Stimulated activated CD8-positive, alpha-beta memory T cell treated with anti-CD3 and anti-CD28 coated beads, Interleukin-12 subunit alpha, Interleukin-12 subunit beta, amount 100 ng/mL, for 4 hours (primary cell): ENCODE data around the gene NPAS2.

Source experiments
- DNase-seq: peaks from one replicate; pipeline ENCODE4 v3.0.0-alpha.2; 2020; ENCODE audit warnings: low read depth

The NPAS2 gene

DNA sequence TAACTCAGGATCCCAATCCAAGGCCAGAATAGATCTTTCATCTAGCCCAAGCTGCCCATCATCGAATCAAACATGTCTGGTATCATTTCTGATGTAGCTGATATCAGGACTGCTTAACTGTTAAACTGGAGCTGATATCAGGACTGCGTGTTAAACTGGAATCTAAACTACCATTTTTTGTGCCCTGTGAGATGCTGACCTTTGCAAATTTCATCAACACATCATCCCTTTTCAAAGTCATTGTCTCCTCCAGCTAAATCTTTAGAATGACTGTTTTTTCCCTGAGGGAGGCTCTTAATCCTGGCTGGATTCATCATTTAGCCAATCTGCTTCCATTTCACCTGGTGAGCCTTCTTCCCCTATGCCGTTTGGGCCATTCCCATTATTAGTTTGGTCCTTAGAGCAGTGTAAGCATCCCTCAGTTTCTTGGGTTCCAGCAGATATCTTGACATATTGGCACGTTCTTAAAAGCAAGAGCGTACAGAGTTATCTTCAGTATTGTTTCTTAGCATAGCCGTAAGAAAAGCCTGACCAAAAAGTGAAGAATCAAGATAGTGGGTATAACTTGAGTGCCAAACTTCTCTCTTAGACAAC lies 194.4 kb downstream of the NPAS2 start:
- no peak for DNase-seq

DNA sequence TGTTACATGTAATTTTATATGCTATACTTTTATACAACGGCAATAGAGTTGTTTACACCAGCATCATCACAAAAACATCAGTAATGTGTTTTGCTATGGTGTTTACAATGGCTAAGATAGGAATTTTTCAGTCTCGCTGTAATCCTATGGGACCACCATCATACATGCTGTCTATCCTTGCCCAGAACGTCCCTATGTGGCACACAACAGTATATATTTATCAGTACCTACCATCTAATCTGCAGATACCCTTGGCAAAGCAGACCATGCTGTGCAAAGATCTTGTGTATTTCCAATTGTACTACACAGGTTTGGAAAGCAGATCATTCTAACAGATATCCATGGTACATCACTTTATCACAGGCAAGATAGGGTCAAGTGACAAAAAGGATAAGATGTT lies 197.4 kb downstream of the NPAS2 start:
- no peak for DNase-seq

DNA sequence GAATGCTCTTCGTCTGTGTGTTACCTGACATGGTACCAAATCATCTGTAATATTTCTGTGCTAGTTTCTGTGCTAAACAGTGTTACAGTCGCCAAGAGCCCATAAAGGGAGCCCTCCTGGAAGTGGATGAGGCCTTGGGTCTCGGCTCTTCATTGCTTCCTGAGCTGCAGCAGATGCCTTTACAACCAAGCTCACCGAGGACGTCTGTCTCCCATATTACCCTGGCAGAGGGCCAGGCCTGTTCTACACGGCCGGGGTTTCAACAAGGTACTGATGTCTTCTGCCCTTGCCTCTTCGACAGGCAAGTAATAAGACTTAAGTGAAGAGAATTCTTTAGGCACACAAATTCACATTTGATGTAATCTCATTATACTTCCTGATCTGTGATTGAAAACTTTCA lies 199.0 kb downstream of the NPAS2 start:
- no peak for DNase-seq

DNA sequence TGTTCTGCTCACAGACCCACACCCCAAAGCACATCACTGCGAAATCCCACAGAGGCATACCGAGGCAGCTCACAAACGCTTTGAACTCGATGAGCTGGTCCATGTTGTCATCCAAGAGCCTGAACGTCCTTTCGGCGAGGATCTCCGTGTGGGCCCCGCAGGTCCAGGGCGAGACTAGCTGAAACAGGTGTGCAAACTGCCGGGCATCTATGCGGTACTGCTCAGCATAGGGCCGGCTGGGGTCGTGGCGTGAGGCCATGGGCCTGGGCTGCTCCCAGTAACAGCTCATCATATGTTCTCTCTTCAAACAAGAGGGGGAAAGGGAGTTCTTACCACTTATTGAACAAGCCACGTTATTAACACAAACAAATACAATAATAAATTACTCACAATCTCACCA lies 202.3 kb downstream of the NPAS2 start:
- DNase-seq = no peak

DNA sequence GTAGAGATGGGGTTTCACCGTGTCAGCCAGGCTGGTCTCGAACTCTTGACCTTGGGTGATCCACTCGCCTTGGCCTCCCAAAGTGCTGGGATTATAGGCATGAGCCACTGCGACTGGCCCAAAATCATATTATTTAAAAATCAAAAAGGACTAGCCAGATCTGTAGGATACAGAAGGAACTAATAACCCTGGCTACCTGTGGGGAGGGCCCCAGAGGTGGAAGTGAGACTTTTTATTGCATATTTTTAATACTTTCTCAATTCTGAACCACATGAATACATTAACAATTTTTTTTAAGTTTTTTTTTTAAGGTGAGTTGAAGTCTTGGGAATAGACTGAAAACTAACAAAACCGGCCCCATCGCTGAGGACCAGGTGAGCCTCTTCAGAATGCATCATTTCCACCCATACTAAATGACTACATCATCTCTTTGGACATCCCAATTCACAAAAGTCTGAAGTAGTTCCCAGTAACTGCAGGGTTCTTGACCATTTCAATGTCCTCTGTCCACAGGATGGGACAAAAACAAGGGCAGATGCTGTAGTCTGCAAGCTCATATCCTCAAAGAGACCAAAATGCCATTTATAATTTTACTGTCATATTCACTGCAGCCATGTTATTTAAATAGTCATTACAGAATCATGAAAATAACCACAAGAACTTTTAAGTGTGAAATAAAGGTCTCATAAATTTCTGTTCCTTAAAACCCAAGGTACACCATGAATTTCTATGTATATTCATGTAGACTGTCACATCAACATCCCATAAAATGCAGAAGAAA lies 203.6 kb downstream of the NPAS2 start:
- DNase-seq = no peak

DNA sequence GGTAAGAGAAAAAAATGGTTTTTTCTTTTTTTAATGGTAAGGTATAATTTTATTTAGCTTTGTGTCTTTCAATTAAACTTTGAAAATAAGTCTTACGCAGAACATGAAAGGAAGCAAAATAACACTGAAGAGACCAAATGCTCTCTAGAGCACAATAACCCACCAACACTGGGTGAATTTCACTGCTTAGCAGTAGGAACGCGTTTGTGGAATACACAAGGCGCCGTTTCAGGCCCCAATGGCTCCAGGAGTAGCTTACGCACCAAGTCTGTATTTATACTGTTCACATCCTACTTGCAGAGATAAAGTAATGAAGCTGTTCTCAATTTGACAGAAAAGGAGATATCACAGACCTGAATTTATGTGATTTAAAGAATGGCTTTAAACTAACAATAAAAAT lies 205.6 kb downstream of the NPAS2 start:
- DNase-seq = no peak

DNA sequence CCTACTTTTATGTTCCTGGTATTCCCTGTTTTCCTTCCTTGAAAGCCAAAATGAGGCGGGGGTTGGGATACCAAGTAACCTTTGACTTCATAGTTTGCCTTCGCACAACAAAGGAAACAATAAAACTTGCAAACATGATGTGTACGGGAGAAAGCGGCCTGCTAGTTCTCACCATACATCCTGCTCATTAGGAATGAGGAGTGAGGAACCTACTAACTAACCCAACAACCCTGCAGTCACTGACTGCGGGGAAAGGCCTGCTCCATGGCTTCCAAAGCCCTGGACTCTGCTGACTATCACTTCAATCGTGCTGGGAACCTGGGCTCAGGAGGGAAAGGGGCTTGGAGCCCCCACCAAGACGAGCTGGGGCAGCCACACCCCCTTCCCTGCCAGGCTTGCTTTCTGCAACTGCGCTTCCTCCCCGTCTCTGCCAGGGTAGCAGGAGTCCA lies 206.3 kb downstream of the NPAS2 start:
- DNase-seq = no peak

DNA sequence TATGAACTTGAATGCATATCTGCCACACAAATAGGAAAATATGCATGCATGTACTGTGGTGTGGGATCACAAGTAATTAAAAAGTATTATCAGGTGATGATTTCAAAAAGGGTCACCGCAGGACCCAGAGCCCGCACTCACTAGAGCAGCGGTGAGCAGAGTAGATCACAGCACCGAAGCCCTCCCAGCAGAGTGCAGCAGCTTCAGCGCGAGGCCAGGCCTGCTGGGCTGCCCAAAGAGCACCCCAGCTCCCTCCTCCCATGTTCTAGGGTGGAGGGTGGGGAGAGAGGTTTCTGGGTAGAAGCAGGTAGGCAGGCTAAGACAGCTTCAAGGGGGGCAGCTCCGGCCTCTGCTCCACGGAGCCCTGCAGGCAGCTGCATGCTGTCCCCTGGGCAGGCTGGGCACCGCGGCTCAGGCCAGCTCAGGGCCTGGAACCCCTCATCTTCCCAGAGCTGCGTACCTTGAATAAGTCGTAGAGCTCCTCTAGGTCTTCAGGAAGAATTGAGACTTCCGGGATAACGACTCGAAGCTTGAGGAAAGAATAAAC lies 207.1 kb downstream of the NPAS2 start:
- DNase-seq = no peak

DNA sequence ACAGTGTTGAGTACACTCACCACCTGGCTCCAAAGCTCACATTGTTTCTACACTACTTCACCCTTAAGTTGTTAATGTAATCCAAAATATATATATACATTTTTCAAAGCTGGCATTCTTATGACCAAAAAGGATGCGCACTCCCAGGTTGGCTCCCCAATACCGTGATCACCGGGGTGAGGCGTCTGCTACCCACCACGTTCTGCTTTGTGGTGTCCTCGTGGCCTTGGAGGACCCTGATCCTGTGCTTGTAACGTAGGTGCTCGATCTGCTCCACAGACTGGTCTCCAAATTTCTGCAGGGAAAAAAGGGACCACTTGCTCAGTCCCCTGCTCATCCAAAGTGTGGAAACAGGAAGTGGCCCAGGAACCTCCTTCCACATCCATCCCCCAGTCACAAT lies 207.9 kb downstream of the NPAS2 start:
- DNase-seq = no peak

DNA sequence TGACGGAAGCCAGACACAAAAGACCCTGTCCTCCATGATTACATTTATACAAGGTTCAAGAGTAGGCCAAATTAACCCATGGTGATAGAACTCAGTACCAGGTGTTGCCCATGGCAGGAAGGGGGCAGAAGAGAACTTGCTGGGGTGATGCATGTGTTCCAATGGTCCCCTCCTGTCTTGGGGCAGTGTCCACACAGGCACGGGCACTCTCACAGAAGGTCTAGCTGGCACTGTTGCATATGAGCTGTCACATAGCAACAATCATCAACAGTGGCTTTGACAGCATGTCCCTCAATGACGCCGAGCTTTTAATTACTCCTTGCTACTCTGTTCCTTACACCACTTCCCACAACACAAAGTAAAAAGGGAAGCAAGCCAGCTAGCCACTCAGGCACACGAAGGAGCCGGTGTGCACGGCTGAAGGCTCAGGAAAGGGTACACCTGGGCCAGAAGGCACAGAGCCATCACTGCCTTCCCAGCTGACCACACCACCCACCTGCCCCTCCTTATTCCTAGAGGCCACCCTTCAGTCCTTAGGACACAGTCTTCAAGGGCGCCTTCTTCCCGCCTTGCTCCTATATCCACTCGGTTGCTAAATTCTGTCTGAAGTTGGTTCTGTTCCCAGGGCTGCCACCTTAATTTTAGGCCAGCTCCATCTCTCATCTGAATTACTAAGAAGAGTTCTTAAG lies 211.1 kb downstream of the NPAS2 start:
- no peak for DNase-seq

DNA sequence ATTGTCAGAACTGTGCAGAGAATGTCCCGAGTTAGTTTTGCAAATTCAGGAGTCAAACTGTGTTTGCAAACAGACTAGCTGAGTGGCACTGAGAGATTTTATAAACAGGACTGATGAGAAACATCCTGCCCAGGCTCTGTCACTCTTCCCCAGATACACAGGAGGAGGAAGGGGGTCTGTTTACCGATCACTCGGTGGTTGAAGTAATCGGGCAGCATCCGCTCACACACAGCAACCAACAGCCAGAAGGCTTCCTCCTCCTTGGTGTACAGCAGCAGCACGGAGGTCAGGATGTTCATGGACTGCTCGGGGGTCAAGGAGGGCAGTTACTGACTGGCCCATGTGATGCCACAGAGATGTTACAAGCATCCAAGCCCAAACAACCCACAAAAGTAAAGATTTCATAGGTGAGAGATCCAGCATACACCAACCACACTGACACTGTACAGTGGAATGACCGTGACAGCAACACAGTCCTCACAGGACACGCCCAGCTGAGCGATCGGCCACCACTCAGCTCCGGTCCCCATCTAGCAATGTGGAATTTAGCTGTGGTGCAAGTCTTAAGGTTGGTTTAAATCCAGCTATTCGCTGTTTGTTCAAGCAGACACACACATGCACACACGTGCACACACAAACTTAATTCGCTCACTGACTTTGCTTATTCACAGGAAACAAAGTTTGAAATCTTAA lies 212.3 kb downstream of the NPAS2 start:
- DNase-seq = no peak

DNA sequence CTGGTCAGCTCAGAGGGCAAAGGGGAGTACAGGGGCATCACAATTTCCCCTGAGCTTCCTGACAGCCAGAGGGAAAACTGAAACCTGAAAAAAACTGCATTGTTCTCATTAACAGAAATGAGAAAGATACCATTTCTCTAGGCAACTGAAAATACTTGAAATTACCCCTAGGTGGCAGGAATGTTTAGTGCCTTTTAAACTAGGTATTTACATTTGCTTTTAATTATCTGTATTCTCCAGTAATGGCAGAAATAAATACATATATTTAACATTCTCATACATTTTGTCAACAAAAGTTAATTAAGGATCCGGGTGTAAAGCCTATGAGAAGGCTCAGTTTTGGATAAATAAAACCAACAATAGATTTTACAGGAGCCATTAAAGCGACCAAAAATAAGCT lies 216.6 kb downstream of the NPAS2 start:
- no peak for DNase-seq

DNA sequence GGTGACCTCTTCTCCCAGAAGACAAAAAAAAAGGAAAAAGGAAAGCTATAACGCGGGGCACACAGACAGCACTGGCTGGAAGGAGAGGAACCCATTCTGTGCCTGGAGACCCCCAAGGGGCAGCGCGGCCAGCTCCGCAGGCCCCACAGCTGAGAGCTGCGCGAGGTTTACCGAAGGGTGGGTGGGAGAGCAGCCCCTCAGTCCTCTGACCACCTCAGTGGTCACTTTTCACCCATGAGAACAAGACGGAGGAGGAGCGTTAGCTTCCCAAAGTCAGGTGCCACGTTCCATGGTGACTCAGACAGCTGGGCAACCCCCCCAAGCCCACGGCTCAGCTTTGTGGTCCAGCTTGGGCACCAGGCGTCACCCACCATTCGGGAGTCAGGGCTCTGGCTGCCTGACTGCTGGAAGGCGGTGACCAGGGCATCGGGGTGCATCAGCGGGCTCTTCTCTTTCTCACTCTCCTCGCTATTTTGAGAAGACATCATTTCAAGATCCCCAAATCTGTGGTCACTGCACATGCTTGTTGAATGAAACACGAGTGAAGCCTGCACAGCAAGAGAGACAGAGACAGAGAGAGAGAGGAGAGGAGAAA lies 217.3 kb downstream of the NPAS2 start:
- DNase-seq = no peak

DNA sequence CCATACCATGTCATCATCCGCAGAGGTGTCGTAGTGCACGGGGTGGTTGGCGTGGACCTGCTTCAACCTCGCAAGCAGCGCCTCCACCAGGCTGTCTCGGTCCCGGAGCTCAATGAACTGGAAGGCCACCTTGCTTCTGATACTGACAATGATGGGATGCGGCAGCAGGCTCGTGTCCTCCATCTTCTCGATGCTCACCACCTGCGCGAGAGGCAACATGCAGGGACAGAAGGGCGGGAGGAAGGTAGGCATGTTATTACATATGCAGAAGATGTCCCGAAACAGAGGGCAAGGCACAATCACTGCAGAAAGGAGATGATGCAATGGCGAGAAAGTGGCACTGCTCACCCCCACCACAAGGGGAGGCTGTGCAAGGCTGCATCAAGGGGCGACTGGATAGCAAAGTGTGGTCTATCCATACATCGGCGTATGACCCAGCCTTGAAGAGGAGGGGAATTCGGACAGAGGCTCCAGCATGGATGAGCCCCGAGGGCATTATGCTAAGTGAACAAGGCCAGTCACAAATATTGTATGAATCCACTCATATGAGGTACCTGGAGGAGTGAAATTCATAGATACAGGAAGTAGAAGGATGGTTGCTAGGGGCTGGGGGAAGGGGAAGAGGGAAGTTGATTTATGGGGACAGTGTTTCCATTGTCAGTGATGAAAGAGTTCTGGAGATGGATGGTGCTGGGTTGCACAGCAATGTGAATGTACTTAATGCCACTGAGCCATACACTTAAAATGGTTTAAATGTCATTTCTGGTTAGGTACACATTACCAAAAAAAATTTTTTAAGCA lies 218.7 kb downstream of the NPAS2 start:
- DNase-seq = no peak

DNA sequence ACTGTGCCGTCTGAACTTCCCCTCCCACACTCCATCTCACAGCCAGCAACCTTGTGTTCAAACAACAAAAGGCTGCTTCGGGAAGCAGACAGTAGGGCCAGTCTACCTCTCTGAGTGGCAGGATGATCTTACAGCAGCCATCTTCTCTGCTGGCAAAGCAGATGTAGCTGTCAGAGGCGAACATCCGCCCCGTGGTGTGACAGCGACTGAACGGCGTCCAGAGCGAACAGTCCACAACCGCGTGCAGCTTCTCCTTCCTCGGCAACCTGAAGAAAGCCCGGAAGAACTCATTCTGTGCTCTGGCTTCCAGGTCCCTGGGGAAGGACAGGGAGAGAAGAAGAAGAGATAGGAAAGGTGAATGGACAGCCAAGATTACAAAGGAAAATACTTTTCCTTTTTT lies 220.1 kb downstream of the NPAS2 start:
- DNase-seq = no peak

DNA sequence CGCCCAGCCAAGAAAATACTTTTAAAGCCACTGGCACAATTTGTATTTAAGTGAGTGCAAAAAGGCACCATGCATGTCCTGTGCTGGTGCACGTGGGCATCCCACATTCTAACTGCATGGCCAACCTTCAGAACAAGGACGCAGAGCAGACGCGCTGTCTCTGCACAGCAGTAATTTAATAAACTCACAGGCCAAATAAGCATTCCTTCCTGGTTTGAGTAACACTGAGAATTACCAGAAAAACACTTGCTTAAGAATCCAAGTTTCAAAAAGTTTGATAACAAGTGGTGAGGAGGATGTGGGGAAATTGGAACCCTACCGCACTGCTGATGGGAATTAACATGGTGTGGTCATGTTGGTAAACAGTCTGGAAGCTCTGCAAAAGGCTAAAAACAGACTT lies 220.8 kb downstream of the NPAS2 start:
- DNase-seq = no peak

DNA sequence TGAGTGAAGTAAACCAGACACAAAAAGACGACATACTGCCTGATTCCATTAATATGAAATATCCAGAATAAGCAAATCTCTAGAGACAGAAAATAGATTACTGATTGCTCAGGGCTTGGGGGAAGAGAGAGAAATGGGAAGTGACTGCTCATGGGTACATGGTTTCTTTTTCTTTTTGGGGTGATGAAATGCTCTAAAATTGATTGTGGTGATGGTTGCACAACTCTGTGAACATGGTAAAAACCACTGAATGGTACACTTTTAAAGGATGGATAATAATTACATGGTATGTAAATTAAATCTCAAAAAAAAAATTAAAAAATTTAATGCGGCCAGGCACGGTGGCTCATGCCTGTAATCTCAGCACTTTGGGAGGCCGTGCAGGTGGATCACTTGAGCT lies 221.5 kb downstream of the NPAS2 start:
- DNase-seq = no peak

DNA sequence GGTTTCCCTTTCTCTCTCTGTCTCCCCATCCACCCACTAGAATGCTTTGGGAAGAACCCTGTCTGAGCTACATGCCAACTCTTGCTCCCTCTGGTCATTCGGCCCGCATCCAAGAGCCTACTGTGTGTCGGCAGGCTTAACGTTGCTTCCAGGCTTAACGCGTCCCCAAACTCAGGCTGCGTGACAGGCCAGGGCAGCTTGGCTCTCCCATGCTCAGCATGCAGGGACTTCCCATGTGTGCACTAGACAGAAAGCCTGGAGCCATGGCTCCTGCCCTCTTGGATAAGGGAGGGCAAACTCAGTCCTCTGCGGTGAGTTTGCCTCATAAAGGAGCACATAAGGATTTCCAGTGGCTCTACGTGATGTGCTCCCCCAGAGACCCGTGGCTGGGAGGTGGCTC lies 225.4 kb downstream of the NPAS2 start:
- DNase-seq = no peak
